Heart right ventricle (tissue), 16 donors: ENCODE results near the gene EFCAB11. TPM values are rescaled to one million over a fixed set of nuclear protein-coding genes. Genes with fewer than 3 reads are reported as not detected.

Source experiments
- ATAC-seq, 8 donors: fragments of 200-7000 bp; cut with Tn5 transposase; one replicate each; pipeline ENCODE4 v1.9.1; 2020; ENCODE audit warnings: mild to moderate bottlenecking in 8 of 8, moderate library complexity in 8 of 8, moderate number of reproducible peaks in 1 of 8
- DNase-seq, 2 donors: peaks; one replicate each; pipeline ENCODE4 v3.0.0-alpha.2; 2020
- H3K27ac ChIP-seq, 10 donors: fragments of 200-600 bp; sonication (generic) in 2 of 10; one replicate each; pipeline versions ENCODE4 v1.5.0 to v1.8.0; 2020 to 2022; ENCODE audit warnings: mild to moderate bottlenecking in 3 of 10
- H3K27me3 ChIP-seq, 7 donors: fragments of 200-600 bp; one replicate each; pipeline ENCODE4 v1.8.0; 2021 to 2022; ENCODE audit warnings: mild to moderate bottlenecking in 2 of 7
- H3K36me3 ChIP-seq, 9 donors: fragments of 200-600 bp; sonication (generic) in 1 of 9; one replicate each; pipeline versions ENCODE4 v1.5.0 to v1.8.0; 2020 to 2022; ENCODE audit warnings: mild to moderate bottlenecking in 2 of 9
- H3K4me1 ChIP-seq, 9 donors: fragments of 200-600 bp; sonication (generic) in 1 of 9; one replicate each; pipeline versions ENCODE4 v1.5.0 to v1.8.0; 2020 to 2022; ENCODE audit warnings: mild to moderate bottlenecking in 4 of 9
- H3K4me3 ChIP-seq, 10 donors: fragments of 200-600 bp; sonication (generic) in 2 of 10; one replicate each; pipeline versions ENCODE4 v1.5.0 to v1.8.0; 2020 to 2022; ENCODE audit warnings: mild to moderate bottlenecking in 7 of 10, moderate library complexity in 2 of 10
- H3K9me3 ChIP-seq, 11 donors: fragments of 200-600 bp in 10 of 11; sonication (generic) in 2 of 11; one replicate each; pipeline versions ENCODE4 v1.5.0 to v1.8.0; 2013 to 2022; ENCODE audit warnings: mild to moderate bottlenecking in 2 of 11, control low read depth in 1 of 11, moderate library complexity in 1 of 11
- WGBS, 2 donors: extraction: QIAGEN DNeasy Blood & Tissue Kit; methylation state at CpG; one replicate each; pipeline ENCODE4 v1.1.7; 2013; ENCODE audit warnings: inconsistent platforms in 1 of 2; 5-methylcytosine and 5-hydroxymethylcytosine counted together
- intact Hi-C, 10 donors: fragments of 100-400 bp; cut with DNase I; formaldehyde crosslinking; loops; one replicate each; pipeline versions ENCODE4 v1.11.1 to v1.14.2; 2022
- polyA plus RNA-seq, 2 donors: library from polyadenylated mRNA; stranded (reverse); fragments of 200-250 nt; gene quantifications; one replicate each; pipeline ENCODE4 v1.2.3, GENCODE V29; 2013
- total RNA-seq, 10 donors: library from RNA; stranded (reverse); fragmentation: NEBNext Ultra II Directional in 3 of 10; extraction: Animal tissue kit (Norgen Biotek cat#: 25700) in 3 of 10; gene quantifications; one replicate each; pipeline versions ENCODE4 v1.2.1 to v1.2.4, GENCODE V29; 2021 to 2023
- TF ChIP-seq, protein P1 (sequence below), 9 donors: fragments of 200-600 bp; sonication (generic) in 2 of 9; IDR thresholded peaks; one replicate each; pipeline versions ENCODE4 v1.5.0 to v1.8.0; 2021 to 2022; ENCODE audit warnings: antibody characterized with exemption in 9 of 9, mild to moderate bottlenecking in 5 of 9, moderate library complexity in 1 of 9
- donor health status: Arrhythmogenic right ventricular cardiomyopathy.
- donor health status: ischemic (EF 13 %, LVEDD 7.1; RV severe dilation, severe dysfunction).
- donor health status: healthy with polysubstance abuse.
- donor health status: DM: no; HTN: yes; CAD: no.
- donor health status: DM: no; HTN: no; CAD: no.
- donor health status: ischemic (EF 25% LVEDD 6.9; RV normal size, moderate dysfunction).
- donor health status: ischemic (EF 25% LVEDD 5.7; RV mildly dilated, moderate dysfunction).
- donor health status: healthy.
- donor health status: DM: yes; HTN: yes; CAD: no.
- donor health status: Ischemic cardiomyopathy.
- donor health status: ischemic (EF 35%, LVEDD 5.7; RV mildly dilated, moderate dysfunction).
- donor health status: nonischemic (EF 11% LVEDD 7.7; RV severe dilation, severe dysfunction).
- donor health status: DM: yes; HTN: yes; CAD: no.
- donor health status: PGD.
- donor health status: ischemic (EF 29% LVEDD 5.4; RV normal size, mild dysfunction).
- donor health status: nonischemic (EF 23%, LVEDD 6.1; RV moderate dilation, normal function).

The EFCAB11 gene
- total and polyA plus RNA-seq, 12 donors: 0.95 to 6.7 (median 3.4) TPM

GRCh38 chr14:89908712-89909450, 45.6 kb downstream of the EFCAB11 start:
- no peak overlapping the region for H3K4me3 ChIP-seq
- no peak for ATAC-seq
- TF ChIP-seq, protein P1, sequence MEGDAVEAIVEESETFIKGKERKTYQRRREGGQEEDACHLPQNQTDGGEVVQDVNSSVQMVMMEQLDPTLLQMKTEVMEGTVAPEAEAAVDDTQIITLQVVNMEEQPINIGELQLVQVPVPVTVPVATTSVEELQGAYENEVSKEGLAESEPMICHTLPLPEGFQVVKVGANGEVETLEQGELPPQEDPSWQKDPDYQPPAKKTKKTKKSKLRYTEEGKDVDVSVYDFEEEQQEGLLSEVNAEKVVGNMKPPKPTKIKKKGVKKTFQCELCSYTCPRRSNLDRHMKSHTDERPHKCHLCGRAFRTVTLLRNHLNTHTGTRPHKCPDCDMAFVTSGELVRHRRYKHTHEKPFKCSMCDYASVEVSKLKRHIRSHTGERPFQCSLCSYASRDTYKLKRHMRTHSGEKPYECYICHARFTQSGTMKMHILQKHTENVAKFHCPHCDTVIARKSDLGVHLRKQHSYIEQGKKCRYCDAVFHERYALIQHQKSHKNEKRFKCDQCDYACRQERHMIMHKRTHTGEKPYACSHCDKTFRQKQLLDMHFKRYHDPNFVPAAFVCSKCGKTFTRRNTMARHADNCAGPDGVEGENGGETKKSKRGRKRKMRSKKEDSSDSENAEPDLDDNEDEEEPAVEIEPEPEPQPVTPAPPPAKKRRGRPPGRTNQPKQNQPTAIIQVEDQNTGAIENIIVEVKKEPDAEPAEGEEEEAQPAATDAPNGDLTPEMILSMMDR (IDR thresholded peaks at IDR 0.05): no peak
- H3K9me3 ChIP-seq: no peaks in the 10 kb centered on the region
- H3K27me3 ChIP-seq: no peaks in the 10 kb centered on the region
- no peak overlapping the region for H3K27ac ChIP-seq
- no peak for DNase-seq
- 96% methylated on average over 9 of the region's 9 CpGs for WGBS, 2 donors
- no peaks in the 10 kb centered on the region for H3K36me3 ChIP-seq
- H3K4me1 ChIP-seq: peaks cover 0 to 9% (median 0%) of the 10 kb centered on the region in 9 donors
- intact Hi-C loops: loop anchor here in 3 of 10 donors (5.0 to 10.0 kb wide), 3 partner anchors 124 to 877 kb away; no protein-coding TSS in a partner anchor

DNA sequence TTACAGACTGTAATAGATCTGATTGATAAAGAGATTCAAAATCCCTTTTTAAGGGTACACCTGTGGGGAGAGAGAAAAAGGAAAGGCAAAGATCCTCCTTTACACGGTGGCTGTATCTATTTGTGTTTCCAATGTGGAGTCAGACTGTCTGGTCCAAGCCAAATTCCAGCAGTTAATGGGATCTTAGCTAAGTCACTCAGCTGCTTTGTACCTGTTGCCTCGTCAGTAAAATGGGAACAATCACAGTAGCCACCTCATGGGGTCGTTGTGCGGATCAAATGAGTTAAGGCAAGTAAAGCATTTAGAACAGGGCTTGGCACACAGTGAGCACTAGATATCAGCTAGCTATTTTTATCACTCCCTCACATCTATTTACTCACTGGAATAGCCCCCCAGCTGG, 46.9 kb downstream of the EFCAB11 start:
- peaks cover 0 to 17% (median 0%) of the 10 kb centered on the region in 9 donors for H3K4me1 ChIP-seq
- TF ChIP-seq, protein P1 (IDR thresholded peaks at IDR 0.05): no peak
- intact Hi-C loops: loop anchor here in 4 of 10 donors (2.0 to 10.0 kb wide), 4 partner anchors 123 to 875 kb away; no protein-coding TSS in a partner anchor
- WGBS, 2 donors: 81 to 84% methylated on average over 4 of the region's 4 CpGs
- no peaks in the 10 kb centered on the region for H3K36me3 ChIP-seq
- no peak overlapping the region for H3K4me3 ChIP-seq
- H3K27me3 ChIP-seq: no peaks in the 10 kb centered on the region
- ATAC-seq: no peak
- H3K9me3 ChIP-seq: no peaks in the 10 kb centered on the region
- no peak overlapping the region for H3K27ac ChIP-seq
- no peak for DNase-seq

DNA sequence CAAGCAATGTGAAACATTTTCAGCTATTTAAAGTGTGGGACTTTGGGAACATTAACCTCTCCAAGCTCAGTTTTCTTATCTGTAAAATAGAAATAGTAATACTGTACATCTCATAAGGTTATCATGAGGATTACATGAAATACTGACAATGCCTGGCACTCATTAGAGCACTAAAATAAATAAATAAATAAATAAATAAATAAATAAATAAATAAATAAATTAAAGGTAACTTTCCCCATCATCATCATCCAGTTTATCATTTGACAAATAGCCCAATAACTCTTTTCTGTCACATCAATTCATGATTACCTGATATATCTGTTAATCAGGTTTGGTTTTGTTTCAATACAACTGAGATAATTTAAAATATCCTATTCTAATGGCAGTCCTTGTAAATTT, 48.5 kb downstream of the EFCAB11 start:
- DNase-seq: no peak
- no peak for ATAC-seq
- peaks cover 0 to 12% (median 0%) of the 10 kb centered on the region in 9 donors for H3K4me1 ChIP-seq
- H3K27ac ChIP-seq: no peak overlapping the region
- no peaks in the 10 kb centered on the region for H3K36me3 ChIP-seq
- no peaks in the 10 kb centered on the region for H3K27me3 ChIP-seq
- H3K9me3 ChIP-seq: no peaks in the 10 kb centered on the region
- H3K4me3 ChIP-seq: no peak overlapping the region
- TF ChIP-seq, protein P1 (IDR thresholded peaks at IDR 0.05): no peak
- intact Hi-C loops: loop anchor here in 4 of 10 donors (2.0 to 10.0 kb wide), 4 partner anchors 121 to 874 kb away; no protein-coding TSS in a partner anchor

GRCh38 chr14:89903340-89903952, 51.1 kb downstream of the EFCAB11 start:
- Histone ChIP-seq H3K9me3 (no peaks in the 10 kb centered on the region), H3K27ac (no peak overlapping the region), H3K4me1 (peaks cover 0 to 12% (median 0%) of the 10 kb centered on the region in 9 donors), H3K36me3 (no peaks in the 10 kb centered on the region), H3K27me3 (no peaks in the 10 kb centered on the region), H3K4me3 (no peak overlapping the region)
- TF ChIP-seq, protein P1 (IDR thresholded peaks at IDR 0.05): no peak
- DNase-seq (no peak), ATAC-seq (no peak)
- 59 to 61% methylated on average over 4 of the region's 4 CpGs for WGBS, 2 donors
- intact Hi-C loops: loop anchor here in 5 of 10 donors (5.0 to 10.0 kb wide), 3 partner anchors 119 to 861 kb away; no protein-coding TSS in a partner anchor
